OCI-M2 (cell line): ENCODE data around the gene PCBP3.
"Not testable (repeated sequence)": the region's sequence is repeated elsewhere in the genome, so short reads cannot be mapped to it uniquely, and the experiment has no call there.

Experiments used
- DNase-seq: peaks from one replicate; lab custom pipeline; 2025; ENCODE audit not compliant: unreplicated experiment; lab: John Stamatoyannopoulos, UW

PCBP3 gene

DNA sequence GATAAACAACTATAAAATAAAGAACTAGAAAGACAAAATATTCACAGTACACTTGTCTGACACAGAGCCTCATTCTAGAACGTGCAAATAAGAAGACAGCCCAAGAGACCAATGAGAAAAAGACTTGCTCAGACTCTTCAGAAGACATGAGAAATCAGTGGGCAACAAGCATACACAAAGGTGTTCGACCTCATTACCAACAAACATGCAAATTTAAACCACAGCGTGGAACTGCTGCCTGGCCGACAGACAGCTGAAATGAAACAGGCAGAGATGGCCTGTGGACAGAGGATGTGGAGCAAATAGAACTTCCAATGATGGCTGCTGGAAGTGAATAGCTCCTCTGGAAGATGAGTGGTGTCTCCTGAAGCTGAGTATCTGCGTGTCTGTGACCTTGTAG is 315.7 kb downstream of the PCBP3 start:
- DNase-seq: no peak

- DNase-seq: no peak
These were observed 316.4 kb downstream of the PCBP3 start for GRCh38 chr21:45959779-45960390.

- DNase-seq: not testable (repeated sequence)
These were observed 317.9 kb downstream of the PCBP3 start for GRCh38 chr21:45961408-45961807.

- DNase-seq: no peak
These were observed 319.2 kb downstream of the PCBP3 start for GRCh38 chr21:45962531-45963231.

DNA sequence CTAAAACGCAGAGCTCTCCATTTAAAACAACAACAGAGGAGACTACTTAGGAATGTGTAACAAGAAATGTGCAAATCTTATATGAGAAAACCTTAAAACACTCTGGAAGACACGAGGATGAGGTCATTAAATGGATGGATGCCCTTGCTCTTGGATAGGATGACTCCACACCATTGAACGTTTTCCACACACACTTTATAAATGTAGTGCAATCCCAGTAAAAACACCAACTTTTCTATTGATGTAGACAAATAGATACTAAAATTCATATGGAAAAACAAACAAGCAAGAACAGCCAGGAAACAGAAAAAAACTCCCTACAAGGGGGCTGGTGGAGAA is 319.7 kb downstream of the PCBP3 start:
- no peak for DNase-seq

DNA sequence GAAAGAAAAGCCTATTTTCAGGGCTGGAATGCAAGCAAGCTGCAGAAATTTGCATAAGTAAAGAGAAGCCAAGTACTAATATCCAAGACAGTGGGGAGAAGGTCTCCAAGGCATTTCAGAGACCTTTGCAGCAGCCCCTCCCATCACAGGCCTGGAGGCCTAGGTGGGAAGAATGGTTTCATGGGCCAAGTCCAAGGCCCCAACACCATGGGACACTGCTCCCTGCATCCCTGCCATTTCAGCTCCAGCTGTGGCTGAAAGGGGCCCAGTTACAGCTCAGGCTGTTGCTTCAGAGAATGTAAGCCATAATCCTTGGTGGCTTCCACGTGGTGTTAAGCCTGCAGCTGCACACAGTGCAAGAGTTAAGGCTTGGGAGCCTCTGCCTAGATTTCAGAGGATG is 321.1 kb downstream of the PCBP3 start:
- no peak for DNase-seq

GRCh38 chr21:45965084-45965809 is 321.7 kb downstream of the PCBP3 start:
- no peak for DNase-seq

- DNase-seq: no peak
These were observed 323.4 kb downstream of the PCBP3 start for GRCh38 chr21:45966791-45967394.

DNA sequence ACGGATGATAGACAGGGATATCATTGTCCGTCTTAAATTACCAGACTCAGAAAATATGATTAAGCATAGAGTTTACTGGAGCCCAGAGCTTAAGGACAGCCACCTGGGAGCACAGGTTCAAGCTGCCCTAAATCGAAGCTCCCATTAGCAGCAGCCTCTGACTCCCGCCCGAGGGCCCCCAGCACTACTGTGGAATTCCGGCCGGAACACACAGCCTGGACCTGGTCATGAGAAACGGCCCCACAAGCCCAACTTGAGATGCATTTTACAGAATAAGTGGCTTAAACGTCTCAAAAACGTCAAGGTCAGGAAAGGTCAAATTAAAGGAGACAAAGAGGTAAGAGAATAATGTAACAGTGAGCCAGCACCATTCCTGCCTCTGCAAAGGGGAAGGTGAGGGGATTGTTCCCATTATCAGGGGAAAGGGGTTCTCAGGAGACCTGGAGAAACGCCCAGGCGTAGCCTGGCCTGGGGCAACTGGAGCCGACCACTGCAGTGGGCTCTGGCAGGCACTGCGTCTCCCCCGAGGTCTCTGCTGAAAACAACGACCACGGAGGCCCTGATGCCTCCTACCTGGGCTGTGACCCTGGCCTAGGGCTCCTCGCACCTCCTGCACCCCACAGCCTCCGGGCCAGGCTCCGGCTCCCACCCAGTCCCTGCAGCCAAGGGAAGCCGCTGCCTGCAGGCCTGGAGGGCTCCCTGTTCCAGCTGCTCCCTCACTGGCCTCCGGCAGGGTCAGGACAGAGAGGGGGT is 326.6 kb downstream of the PCBP3 start:
- no peak for DNase-seq

- peak; percentile 90 for DNase-seq
These were observed 327.4 kb downstream of the PCBP3 start for GRCh38 chr21:45970674-45971615.

GRCh38 chr21:45971616-45972352 is 328.3 kb downstream of the PCBP3 start:
- DNase-seq: no peak

DNA sequence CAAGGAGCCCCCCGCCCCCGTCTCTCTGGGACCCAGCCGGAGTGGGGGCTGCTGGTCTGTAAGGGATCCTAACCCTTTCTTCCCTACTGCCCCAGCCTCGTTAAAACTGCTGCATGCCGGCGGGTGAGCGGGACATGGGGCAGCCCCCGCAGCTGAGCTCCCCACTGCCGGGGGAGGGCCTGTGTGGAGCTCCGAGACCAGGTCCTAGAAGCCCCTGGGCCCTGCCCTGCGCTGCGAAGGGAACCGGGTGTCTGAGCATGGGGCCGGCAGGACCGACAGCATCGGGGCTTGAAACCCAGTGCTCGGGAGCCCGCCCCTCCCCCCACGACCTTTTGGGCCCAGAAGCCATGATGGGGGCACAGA is 328.8 kb downstream of the PCBP3 start:
- no peak for DNase-seq

- no peak for DNase-seq
These were observed 329.4 kb downstream of the PCBP3 start for GRCh38 chr21:45972716-45973474.

DNA sequence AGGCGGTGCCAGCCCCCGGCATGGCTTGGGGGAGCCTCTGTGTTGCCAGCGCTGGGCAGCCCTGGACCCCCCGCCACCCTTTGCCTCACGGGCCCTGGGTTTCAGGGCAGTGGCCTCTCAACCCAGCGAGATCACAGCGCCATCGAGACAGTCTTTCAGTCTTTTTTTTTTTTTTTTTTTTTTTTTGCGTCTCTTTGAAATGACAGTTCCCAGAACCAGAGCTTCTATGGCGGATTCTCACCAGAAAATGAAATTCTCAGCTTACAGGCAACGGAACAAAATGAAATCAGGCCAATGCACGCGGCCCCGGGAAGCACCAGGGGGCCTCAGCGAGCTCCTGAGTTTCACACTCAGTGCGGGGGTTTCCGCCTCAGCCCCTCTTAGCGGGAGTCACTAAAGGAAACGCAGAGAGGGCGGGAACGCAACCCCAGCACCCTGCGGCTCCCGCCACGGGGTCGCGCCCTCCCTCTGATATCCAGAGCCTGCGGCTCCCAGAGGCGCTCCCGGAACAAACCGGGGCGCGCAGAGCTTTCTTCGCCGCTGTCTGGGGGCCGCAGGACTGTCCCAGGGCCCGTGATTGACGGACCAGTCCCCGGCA is 330.0 kb downstream of the PCBP3 start:
- peak; percentile 99 for DNase-seq

DNA sequence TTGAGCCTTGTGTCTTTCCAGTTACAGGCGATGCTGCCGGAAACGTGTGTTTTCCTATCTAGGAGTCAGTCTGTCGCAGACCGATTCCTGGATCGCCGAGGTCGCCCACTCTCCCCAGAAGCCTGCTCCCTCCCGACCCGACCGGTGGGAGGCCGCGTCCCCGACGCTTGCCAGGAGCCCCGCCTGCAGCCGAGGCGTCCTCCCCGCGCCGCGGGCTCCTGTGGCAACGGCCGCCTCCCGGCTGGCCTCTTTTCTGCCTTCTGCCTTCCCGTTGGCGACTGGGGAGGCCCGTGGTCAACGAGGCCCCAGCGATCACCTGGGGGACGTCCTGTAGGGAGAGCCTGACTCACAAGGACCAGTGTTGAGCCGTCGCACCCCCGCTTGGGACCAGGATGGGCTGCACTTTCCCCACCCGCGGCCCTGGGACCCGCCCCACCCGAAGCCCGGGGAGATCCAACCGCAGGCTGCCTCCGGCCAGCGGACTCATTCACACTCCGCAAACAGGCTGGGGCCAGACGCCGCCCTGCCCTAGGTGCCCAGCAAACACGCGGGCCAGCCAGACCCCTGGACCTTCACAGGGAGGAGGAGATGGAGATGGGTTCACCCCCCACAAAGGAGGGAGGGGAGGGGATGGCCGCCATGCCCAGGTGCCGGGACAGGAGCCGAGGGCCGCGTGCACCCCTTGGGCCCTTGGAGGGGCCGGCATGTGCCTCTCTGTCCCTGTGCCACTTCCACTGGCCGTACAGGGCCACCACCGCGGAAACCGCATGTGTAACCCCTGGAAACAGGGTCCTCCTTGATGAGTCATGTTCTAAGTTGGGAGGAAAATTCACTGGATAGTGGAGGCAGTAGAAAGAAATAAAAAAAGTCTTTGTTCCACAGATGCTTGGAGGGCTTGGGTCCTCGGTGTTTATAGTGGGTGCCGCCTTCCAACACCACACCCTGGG is 330.8 kb downstream of the PCBP3 start:
- DNase-seq: no peak

DNA sequence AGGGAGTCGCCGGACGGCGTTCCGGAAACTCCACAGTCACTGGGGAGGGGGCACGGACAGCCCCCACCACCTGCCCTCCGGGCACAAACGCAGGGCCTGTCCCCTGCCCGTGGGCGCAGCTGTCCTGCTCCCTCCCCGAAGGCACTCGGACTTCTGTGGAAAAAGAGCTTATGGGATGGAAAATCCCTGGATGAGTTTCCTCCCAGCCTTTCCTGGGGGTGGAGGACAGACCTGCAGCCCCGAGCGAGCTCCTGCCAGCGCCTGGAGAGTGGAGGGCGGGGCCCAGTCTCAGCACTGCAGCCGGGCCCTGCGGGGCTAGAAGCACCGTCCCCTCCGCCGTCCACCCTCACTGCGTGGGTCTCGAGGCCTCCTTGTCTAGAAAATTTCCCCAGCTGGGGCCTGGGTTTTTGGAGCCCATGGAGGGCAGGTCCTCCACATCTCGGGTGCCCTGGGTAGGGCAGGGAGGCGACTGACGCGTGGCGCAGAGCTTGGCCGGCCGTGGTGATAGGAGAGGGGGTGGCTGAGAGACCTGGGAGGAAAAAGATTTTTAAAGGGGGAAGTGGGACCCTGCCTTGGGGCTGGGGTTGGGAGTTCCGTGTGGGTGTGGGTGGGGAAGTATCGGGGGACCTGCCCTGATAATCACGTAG is 331.6 kb downstream of the PCBP3 start:
- no peak for DNase-seq
